LNCaP clone FGC (cell line): Measurements from ENCODE around the gene IYD.

Experiments
- DNase-seq: peaks from one replicate; pipeline ENCODE4 v3.0.0-alpha.2; 2011; ENCODE audit warnings: low read depth
- H3K4me3 ChIP-seq: 2 replicates; pipeline ENCODE4 v1.5.1; 2011; ENCODE audit warnings: mild to moderate bottlenecking, low read depth, low read length, control low read depth
- TF ChIP-seq, protein P1 (sequence below): IDR thresholded peaks from 2 replicates; pipeline ENCODE4 v1.5.1; 2012; ENCODE audit warnings: mild to moderate bottlenecking; ENCODE audit not compliant: control insufficient read depth, insufficient read depth; ENCODE audit errors: extremely low read depth

The IYD gene

DNA sequence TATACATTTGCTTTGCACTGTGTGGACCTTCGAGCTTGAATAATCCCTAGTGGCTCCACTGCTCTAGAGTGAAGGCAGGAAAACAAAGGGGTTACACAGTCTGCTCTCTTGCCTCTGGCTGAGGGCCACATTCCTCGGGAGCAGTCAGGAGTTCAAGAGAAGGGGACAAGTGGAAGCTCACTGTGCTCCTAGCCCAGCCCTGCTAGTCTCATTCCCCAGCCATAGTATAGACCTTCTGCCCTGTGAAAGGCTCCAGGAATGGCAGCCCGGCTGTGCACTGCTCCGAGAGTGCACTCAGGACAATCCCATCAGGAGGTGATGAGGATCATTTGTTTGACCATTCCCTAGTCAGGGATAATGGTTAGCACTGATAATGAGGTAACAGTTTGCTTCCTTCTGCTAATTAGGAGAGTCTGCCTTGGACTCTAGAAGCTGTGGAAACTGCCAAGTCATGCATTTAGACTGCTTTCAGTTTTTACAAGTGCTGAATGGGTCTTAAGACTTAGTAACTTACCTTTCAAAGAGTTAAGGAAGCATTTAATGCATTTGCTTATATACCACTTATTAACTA is 8.5 kb downstream of the IYD start:
- TF ChIP-seq, protein P1, sequence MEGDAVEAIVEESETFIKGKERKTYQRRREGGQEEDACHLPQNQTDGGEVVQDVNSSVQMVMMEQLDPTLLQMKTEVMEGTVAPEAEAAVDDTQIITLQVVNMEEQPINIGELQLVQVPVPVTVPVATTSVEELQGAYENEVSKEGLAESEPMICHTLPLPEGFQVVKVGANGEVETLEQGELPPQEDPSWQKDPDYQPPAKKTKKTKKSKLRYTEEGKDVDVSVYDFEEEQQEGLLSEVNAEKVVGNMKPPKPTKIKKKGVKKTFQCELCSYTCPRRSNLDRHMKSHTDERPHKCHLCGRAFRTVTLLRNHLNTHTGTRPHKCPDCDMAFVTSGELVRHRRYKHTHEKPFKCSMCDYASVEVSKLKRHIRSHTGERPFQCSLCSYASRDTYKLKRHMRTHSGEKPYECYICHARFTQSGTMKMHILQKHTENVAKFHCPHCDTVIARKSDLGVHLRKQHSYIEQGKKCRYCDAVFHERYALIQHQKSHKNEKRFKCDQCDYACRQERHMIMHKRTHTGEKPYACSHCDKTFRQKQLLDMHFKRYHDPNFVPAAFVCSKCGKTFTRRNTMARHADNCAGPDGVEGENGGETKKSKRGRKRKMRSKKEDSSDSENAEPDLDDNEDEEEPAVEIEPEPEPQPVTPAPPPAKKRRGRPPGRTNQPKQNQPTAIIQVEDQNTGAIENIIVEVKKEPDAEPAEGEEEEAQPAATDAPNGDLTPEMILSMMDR, result no peak
- H3K4me3 ChIP-seq, result no peak overlapping the region
- no peak for DNase-seq

DNA sequence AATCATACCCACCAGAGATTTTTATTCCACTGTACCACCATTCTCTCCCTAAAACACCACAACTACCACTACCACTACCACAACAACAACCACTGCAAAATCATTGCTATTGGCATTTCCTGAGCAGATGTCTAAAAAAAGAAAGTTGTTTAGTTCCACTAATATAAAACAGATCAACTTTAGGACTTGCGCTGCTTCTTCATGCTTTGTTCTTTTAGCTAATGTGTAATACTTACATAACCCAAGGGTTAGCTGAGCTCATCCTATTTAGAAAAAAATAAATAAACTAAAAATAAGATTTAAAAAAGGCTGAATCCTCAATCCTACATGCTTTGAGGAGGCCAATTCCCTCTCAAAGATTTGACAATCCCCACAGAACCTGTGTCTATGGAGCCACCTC is 11.4 kb downstream of the IYD start:
- TF ChIP-seq, protein P1, result no peak

DNA sequence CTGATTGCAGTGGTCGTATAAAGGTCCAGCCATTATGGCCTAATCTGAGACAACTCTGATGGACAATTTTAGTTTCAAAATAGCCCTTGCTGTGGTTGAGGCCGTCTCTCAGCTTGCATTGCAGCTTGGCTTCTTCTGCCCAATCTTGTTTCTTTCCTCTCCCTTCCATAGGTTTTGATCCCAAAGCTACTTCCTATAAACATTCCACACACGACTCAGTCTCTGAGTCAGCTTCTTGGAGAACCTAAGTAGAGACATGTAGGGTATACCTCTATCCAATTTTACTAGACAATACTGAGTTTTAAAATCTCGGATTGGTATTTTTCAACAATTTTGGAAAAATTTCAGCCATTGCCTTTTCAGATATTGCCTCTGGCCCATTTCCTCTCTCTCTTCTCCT is 13.4 kb downstream of the IYD start:
- H3K4me3 ChIP-seq, result no peak overlapping the region
- TF ChIP-seq, protein P1, result no peak
- no peak for DNase-seq

More for the DNA sequence above, 11.4 kb downstream of the IYD start:
- no peak for DNase-seq
- H3K4me3 ChIP-seq, result no peak overlapping the region

DNA sequence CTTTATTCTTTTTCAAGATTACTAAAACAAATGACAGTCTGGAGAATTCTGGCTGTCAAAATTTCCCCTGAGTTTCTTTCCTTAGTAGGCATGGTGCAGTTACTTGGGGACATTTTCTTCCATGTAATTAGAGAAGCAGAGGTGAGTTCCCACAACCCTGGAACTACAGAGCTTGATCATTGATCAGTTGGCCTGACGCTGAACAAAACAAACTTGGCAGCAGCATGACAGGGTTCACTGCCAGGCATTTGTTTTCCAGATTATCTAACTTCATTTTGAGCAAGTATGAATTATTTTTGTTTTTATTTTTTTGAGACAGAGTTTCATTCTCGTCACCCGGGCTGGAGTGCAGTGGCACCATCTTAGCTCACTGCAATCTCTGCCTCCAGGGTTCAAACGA is 22.6 kb downstream of the IYD start:
- no peak for DNase-seq
- no peak overlapping the region for H3K4me3 ChIP-seq
- TF ChIP-seq, protein P1, result no peak

DNA sequence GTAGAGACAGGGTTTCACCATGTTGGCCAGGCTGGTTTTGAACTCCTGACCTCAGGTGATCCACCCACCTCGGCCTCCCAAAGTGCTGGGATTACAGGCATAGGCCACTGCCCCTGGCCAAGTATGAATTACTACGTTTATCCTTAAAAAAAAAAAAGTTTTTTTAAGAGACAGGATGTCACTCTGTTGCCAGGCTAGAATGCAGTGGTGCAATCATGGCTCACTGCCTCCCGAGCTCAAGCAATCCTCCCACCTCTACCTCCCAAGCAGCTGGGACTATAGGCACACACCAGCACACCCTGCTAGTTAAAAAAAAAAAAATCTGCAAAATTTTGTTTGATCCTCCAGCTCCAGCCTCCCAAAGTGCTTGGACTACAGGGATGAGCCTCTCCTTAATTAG is 23.1 kb downstream of the IYD start:
- TF ChIP-seq, protein P1, result no peak
- no peak overlapping the region for H3K4me3 ChIP-seq
- no peak for DNase-seq

DNA sequence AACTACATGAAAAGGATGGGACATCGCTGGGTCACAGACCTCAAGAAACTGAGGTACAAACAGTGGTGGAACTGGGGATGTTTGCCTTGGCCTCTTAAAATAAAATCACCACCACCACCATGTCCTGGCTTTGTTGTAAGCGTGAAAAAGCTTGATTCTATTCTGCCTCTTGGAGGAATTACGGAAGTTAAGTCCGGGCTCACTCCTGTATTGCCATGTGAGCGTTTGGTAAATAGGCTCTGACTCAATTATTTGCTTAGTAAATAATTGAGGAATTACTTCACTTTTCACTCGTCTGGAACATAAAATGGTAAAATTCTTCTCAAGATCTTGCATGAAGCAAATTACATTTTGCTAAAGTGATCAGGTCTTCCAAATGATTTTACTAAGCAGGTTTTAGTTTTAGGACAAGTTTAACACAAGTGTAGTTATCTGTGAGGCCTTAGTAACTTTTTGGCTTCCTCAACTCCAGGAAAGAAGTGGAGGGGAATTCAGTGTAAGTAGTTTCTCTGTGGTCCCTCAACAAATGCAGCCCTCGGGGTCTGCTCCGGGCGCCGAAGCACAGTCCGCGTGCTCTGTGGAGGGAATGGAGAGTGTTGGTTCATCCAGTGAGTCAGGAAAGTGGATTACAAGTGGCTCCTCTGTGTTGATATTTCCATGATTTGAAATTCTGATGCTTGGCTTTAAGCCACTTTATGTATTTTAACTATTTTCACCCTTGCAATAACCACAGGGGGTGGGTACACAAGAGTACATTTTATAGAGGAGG is 23.8 kb downstream of the IYD start:
- TF ChIP-seq, protein P1, result no peak
- peak; percentile 30 for DNase-seq
- no peak overlapping the region for H3K4me3 ChIP-seq
